ENCODE results near the gene DYNLT1.
"Not testable (repeated sequence)": the region's sequence is repeated elsewhere in the genome, so short reads cannot be mapped to it uniquely, and the experiment has no call there.

The DYNLT1 gene

GRCh38 chr6:158639056-158639455 lies 5.5 kb downstream of the DYNLT1 start:
- no peak for DNase-seq

DNA sequence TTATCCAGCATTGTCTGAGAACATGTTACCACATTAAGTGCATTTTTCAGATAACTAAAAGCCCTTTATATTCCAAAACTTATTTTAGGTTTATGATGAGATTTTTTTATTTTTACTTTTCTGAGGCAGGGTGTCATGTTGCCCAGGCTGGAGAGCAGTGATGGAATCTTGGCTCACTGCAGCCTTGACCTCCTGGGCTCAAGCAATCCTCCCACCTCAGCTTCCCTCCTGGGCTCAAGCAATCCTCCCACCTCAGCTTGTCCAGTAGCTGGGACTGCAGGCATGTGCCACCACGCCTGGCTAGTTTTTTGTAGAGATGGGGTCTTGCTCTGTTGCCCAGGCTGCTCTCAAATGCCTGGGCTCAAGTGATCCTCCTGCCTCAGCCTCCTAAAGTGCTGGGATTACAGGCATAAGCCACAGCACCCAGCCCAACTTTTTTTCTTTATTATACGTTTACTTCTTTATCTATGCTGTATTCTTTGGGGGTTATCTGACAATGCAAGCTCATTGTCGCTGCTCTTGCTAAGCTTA lies 6.2 kb downstream of the DYNLT1 start:
- no peak for DNase-seq

DNA sequence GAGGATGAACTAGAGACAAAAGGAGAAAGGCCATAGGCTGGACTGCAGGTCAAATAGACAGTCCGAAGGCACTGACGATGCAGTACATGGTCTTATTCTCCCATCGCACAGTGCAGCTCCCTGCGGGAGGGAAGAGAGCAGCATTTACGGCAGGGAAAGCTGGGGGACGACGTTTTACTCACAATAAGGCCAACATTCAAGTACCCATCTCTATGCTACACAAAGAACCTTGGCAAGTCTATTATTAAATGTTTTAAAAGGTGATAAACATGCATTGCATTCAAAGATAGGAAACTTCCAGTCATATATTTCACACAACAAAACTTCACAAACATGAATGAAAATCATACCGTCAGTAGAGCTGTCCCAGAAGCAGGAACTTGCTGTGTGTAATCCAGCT lies 7.8 kb downstream of the DYNLT1 start:
- no peak for DNase-seq

DNA sequence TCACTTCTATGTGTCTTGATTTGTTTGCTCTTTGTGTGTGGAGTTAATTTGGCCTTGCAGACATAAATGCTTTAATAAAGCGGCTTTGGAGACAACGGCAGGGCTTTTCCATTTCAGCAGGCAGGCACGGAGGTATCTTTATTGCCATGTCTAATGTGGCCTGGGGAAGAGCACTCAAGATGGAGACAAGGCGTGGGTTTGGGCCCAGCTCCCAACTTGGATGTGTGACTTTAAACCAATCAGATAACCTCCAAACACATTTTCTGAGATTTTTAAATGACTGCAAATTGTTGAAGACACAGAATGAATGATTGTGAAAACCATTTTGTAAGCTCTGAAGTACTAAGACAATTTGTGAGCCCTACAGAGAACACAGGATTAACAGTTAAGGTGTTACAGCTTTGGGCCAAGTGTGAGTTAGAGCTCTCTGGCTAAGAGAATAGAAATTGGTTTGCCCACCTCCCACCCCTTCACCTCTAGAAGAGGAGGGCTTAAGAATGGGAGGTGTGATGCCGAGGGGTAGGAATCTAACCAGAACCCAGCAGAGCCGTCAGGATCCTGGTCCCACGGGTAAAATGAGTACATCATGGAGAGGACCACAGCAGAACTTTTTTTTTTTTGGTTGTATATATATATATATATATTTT lies 9.0 kb downstream of the DYNLT1 start:
- DNase-seq, result no peak

DNA sequence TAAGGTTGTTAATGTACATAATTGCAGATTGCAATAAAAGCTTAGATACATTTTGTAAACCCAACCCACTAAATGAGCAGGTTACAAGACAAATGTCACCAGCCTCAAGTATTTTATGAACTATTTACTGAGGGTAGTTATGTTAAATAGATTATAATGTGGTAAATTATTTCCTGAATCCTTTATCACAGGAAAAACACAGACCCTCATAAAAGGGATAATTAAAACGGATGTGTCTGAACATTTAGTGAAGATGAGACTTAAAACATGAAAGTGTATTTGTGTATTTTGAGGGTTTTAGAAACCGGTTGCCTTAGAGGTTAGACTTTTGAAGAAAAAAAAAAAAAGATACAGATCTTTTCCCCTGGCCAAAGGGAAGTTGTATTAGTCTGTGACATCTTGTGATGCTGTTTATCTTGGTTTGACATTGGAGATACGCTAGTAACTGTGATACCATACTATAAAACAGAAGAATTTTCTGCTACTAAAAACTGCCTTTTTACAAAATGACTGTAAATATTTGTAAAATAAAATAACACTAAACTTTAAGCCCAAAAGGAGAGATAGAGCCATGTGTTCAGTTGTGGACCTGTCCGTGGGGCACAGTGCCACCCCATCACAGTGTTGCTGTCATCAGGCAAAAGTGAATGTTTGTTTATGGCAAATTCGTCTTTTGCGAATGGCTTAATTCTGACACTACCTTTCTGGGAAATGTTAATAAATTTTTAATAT lies 9.7 kb downstream of the DYNLT1 start:
- peak; percentile 48 for DNase-seq

- DNase-seq, result no peak
These were observed 11.4 kb downstream of the DYNLT1 start for GRCh38 chr6:158633127-158633526.

GRCh38 chr6:158632538-158633119 lies 11.9 kb downstream of the DYNLT1 start:
- not testable (repeated sequence) for DNase-seq

DNA sequence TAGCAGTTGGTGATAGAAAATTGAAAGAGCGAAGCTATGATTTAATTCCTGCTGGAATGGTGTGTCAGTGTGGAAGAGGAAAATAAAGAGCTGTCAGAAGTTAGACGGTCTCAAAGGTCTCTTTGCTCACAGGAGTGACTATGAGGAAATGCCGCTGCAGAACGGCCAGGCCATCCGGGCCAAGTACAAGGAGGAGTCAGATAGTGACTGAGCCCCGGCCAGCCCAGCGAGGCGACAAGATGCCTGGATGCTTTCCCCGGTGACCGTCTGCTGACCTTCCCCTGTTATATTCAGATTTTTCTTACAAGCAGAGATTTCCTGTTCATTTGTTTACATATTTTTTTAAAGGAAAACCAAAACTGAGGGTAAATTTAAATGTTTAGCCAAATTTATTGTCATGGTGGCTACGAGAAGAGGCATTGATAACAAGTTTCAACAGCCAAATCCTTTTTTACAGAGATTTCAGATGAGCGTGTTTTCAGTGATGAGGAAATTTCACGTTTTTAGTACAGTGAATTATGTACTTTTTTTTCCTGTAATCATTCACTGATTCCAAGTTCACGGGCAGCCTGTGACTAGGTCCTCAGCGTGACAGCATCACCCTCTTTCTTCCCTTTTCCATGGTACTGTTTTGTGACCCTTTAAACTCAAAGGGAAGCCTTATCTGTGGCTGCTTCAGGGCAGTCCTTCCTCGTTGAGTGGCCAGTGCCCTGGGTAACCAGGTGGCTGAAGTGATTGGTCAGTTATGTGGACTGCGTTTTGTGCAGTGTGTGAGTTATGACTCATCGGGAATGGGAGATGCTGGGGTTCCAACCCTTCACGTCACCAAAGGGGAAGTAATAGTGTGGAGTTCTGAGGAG lies 12.6 kb downstream of the DYNLT1 start:
- DNase-seq, result no peak

GRCh38 chr6:158630938-158631616 lies 13.5 kb downstream of the DYNLT1 start:
- DNase-seq, result no peak

DNA sequence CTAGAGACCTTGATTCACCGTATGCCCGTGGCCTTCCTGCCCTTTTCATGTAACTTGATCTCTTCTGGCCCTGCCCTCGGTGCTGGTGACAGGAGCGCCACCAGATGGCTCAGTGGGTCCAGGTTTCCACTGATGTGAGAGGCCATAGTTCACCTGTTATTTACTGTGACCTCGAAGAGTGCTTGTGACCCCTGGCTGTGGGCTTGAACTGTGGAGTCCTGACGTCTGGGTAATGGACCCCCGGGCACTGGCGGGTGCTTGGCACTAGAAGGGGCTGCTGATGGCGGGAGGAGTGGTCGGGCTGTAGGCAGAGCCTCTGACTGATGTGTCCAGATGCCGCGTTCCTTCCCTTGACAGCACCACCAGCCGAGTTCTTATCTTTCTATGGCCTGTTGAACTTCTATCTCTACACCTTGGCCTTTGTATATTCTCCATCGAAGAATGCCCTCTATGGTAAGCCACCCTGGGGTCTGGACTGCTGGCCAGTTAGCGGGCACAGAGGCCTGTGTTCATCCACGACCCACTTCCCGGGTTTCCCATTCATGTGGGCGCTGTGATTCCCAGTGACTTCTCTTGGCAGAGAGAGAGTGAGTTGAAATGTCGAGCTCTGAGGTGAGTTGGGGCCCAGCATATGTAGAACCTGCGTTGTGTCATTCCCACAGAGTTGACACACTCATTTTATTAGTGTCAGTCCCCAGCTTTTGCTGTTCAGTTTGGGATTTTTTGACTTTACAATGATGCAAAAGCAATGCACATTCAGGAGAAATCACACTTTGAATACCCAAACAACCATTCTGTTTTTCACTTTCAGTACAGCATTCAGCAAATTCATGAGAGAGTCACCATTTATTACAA lies 14.9 kb downstream of the DYNLT1 start:
- DNase-seq, result no peak

- no peak for DNase-seq
These were observed 16.0 kb downstream of the DYNLT1 start for GRCh38 chr6:158628542-158628941.

- DNase-seq, result no peak
These were observed 16.7 kb downstream of the DYNLT1 start for GRCh38 chr6:158627940-158628211.

GRCh38 chr6:158627168-158627939 lies 17.2 kb downstream of the DYNLT1 start:
- DNase-seq, result no peak

DNA sequence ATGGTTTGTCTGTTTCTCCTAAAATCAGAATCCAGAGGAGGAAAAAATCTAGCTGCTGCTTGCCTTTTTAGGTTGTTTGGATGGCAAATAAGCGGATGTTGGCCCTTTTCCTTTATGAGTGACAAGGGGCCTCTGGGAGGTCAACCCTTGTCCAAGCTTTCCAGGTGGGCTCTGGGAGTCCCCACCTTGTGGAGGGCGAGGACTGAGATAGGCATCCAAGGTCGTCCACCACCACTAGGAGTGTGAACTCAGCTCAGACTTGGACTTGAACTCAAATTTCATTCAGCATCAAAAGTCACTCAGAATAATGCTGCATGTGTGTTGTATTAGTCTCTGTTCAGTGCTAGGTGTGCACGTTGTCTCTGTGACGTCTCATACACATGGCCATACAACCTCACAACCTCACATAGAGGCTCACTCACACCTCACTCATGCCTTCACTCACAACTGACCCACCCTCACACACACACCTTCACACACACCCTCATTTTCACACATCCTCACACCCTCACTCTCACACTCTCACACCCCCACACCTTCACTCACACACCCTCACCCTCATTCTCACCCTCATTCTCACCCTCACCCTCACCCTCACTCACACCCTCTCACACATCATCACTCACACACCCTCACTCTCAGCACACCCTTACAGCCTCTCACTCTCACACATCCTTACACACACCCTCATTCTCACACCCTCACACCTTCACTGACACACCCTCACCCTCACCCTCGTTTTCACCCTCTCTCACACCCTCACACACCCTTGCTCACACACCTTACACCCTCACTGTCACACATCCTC lies 18.0 kb downstream of the DYNLT1 start:
- no peak for DNase-seq

GRCh38 chr6:158625881-158626305 lies 18.6 kb downstream of the DYNLT1 start:
- no peak for DNase-seq

DNA sequence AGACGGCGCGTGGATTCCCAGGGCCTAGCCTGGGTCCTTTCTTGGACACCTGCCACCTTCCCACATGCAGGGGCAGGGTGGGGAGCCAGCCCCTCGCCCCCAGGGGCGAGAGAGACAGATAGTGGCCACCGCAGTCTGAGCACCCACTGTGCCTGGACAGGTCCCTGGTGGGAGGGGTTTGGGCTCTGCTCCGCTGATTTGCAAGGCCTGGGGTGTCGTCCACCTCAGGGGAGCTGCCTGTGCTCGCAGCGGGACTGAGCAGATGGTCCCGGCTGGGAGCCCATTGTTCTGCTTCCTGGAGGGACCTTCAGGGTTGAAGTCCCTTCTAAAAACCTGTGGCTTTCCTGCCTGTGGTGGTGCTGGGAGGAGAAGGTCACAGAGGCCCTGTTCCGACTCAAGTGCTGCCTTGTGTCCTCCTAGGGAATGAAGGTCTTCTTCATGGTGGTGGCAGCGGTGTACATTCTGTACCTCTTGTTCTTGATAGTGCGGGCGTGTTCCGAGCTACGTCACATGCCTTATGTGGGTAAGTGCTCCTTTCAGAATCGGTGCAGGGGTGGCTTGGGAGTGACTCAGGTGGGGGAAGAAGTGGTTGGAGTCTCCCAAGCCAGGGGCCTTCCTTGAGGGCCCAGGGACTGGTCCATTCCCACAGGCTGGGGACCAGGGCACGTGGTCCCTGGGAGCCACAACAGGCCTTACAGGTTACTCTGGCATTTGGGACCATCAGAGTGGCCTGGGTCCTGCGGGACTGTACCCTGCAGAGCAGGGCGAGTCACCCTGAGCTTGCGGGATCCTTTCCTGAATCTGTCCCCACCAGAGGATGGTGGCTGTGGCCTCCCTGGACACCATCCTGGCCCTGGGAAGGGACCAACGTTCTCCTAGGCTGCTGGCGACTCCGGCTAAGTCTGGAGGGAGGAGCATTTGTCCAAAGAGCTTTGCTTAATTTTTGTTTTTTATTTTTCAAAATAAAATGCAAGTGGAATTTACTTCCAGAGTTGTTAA lies 19.6 kb downstream of the DYNLT1 start:
- DNase-seq, result no peak

DNA sequence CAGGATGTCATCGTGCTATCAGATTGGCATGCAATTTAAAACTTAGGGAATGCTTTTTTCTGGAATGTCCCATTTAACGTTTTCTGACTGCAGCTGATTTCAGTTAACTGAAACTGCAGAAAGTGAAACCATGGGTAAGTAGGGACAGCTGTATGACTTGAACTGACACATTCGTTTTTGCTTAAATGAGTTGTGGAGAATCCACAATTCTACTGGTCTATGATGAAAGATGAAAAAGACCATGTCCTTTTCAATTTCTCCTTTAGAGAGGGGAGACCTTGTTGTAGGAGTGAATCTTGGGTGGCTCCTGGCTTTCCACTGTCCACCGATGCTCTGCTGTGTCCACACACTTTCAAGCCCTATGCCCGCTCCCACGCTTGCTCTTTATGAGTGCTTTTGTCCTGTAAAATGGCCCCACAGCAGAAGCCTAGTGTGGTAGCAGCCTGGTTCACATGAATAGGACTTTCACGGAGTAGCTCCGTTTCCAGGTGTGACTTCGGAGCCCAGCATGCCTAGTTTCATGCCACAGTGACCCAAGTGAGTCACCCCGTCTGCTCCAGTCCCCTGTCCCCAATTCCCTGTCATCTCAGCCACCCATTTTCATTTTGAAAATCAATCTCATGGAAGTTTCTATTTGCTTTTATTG lies 21.9 kb downstream of the DYNLT1 start:
- DNase-seq, result no peak

Measured in NCI-H1105 treated with DMSO at 0.1 percent for 48 hours (cell line).